HG03442 (cell line): ENCODE measurements around the gene FSHB.
"Not testable (repeated sequence)": the region's sequence is repeated elsewhere in the genome, so short reads cannot be mapped to it uniquely, and the experiment has no call there.

Experiments used
- ATAC-seq: cut with Tn5 transposase; IDR thresholded peaks from one replicate; pipeline ENCODE4 v1.9.1; 2021; ENCODE audit warnings: mild to moderate bottlenecking, moderate library complexity; ENCODE audit not compliant: unreplicated experiment

Gene FSHB

GRCh38 chr11:30261821-30262220 lies 31.0 kb downstream of the FSHB start:
- ATAC-seq: no peak

GRCh38 chr11:30268638-30269037 lies 37.8 kb downstream of the FSHB start:
- ATAC-seq: not testable (repeated sequence)

DNA sequence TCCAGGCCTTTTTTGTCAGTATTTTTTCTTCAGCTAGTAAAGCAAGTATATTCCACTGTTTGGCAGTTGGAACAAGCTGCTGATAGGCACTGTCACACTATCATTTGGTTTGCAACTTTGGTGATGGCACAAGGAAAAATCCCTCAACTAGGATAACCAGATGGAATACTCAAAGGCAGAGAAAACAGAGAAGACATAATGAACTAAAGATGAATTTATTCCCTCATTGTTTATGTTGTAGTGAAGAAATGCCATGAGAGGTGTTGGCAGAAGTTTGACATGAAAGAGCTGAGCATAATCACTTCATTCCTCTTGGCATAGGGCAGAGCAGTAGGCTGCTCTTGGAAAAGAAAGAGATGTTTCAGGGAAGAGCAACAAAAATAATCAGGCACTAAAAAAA lies 39.9 kb downstream of the FSHB start:
- ATAC-seq: no peak

DNA sequence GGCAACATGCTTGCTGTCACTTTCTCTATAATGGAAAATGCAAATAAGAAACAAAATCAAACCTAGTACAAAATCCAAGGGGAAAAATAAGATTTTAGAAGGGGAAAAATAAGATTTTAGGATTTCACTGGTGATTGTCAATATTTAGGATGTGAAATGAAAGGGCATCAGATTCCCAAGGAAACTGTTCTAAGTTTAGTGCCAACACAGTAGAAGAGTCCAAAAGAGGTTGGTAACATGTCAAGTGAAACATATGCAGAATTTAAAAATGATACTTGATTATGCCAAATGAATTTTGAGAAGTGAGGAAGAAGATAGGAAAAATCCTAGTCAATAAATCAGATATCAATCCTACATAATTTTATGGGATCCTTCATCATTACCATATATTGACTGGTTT lies 46.4 kb downstream of the FSHB start:
- no peak for ATAC-seq

- ATAC-seq: no peak
These were observed 49.0 kb downstream of the FSHB start for GRCh38 chr11:30279796-30280195.

DNA sequence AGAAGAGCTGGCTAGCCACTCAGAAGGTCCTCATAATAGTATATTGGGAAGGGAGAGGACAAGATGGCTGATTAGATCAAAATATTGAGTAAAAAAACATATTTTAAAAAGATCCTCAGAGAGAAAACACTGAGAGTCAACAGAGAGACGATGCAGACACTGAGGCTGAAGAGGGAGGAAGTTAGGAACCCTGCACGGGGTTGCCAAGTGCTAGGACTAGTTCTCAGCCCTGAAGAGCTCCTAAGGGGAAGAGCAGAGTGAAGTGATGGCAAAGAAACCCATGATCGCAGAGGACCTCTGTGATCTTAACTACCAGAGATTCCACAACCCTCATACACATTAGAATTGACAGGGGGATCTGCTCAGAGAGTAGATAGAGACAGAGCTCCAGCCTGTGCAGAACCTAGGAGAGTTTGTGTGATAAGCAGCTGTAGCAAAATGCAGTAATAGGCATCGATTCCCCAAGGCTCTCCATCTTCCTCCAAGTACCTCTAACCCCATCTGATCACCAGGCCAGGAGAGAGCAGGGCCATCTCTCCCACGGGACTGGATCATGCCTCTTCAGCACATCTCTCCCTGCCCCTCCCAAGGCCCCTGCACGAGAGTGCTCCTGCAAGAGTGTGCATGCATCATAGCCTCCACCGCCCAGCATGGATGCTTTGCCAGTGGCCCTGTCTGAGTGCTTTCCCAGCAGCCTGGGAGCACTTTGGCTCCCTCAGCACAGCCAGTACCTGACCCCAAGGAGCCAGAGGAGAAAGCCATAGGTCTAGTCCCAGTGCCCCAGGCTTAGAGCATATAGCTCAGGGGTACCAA lies 50.9 kb downstream of the FSHB start:
- ATAC-seq: peak; percentile 20

DNA sequence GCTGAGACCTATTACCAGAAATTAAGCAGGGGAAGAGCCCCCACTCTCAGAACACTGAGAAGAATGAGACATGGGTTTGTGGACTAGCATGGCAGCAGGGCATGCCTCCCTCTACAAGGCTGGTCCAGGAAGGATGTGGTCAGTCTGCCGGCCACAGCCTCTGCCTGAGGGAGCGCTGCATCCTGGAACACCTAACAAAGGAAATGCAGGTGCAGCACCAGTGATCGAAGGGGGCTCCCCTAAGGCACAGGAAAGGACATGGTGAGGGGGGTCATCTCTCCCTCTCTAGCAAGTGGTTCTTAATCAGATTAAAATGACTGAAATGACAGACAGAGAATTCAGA lies 51.4 kb downstream of the FSHB start:
- ATAC-seq: peak; percentile 94
